Tongue (tissue), 2 donors: ENCODE measurements around the gene DNTTIP2. TPM values are rescaled to one million over a fixed set of nuclear protein-coding genes. Genes with fewer than 3 reads are reported as not detected.
"Not testable (repeated sequence)": the region's sequence is repeated elsewhere in the genome, so short reads cannot be mapped to it uniquely, and the experiment has no call there.

Source experiments
- DNase-seq: peaks from one replicate; pipeline ENCODE4 v3.0.0-alpha.2; 2015
- total RNA-seq: library from RNA; depleted of rRNA; stranded (reverse); fragments of >200 nt; gene quantifications from one replicate; pipeline ENCODE4 v1.2.3, GENCODE V29; 2014

Gene DNTTIP2
- total RNA-seq, 1 donor from 2014 or later: 36.1 TPM

- no peak for DNase-seq
Observed at GRCh38 chr1:93840956-93841482, 38.0 kb downstream of the DNTTIP2 start.

DNA sequence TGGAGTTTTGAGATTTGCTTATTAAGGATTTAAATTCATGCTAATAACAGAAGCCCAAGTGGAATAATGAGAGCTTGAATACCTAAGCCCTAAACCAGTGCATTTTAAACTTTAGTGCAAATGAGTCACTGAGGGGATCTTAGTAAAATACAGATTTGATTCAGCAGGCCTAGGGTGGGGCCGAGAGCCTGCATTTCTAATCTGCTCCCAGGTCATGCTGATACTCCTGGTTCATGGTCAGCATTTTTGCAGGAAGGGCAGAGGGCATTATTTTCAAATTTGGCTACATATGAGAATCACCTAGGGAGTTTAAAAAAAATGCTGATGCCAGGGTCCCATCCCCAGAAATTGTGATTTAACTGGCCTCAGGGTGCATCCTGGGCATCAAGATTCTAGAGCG lies 39.3 kb downstream of the DNTTIP2 start:
- no peak for DNase-seq

DNA sequence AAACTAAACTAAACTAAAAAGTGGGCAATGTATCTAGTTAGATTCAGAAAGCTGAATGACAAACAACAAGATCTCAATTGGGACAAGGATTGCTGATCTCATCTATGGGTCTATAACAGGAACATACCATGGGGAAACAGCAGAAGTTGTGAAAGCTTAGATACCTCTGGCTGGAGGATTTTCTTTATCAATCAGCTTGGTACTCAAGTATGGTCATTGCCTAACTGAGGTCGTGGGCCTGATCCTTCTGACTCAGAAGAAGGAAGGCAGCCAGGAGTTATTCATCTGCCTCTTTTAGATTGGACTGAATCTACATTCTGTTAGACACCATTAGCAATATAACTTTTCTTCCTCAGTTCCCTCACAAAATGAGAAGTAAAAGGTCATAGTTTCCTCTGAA lies 39.7 kb downstream of the DNTTIP2 start:
- DNase-seq: no peak

- no peak for DNase-seq
Observed at GRCh38 chr1:93837961-93838360, 41.0 kb downstream of the DNTTIP2 start.

DNA sequence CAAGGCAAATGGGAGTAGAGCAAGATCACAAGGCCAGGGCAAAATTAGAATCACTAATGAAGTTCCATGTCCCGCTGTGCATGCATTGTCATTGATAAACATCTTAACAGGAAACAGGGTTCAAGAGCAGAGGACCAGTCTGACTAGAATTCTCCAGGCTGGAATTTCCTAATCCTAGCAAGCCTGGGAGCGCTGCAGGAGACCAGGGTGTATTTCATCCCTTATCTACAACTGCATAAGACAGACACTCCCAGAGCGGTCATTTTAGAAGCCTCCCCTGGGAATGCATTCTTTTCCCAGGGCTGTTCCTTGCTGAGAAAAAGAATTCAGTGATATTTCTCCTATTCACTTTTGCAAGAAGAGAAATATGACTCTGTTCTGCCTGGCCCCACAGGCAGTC lies 45.7 kb downstream of the DNTTIP2 start:
- DNase-seq: not testable (repeated sequence)

DNA sequence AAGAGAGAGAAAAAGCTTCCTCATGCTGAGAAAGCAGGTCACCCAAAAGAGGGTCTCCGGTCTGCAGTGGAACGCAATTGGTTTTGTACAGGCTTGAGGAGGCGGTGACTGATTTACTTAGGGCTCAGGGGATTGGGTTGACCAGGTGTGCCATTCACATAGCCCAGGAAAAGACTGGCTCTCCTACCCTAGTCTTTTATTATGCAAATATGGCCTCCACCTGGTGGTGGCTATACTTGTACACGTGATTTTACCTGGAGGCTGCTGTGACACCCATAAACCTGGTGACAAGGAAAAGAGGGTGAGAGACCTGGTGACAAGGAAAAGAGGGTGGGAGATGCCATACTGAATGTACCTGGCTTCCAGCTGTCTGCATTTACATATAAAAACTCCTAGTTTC lies 49.9 kb downstream of the DNTTIP2 start:
- DNase-seq: no peak

DNA sequence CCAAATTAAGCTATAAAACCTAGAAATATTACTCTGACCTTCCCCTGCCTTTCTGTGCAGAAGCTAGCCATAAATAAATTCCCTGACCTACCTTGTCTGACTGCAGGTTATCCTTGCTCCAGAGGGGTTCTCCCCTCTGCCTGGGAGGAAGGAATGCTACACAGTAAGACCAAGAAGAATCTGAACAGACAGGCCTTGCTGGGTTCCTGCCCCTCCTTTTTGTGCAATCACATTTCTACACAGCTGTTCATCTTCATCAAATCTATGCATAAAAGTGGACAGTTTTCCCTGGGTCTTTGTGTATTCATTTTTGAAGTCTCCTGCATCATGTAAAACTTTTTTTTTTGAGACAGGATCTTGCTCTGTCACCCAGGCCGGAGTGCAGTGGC lies 50.6 kb downstream of the DNTTIP2 start:
- no peak for DNase-seq

GRCh38 chr1:93827633-93828366 lies 51.2 kb downstream of the DNTTIP2 start:
- no peak for DNase-seq

DNA sequence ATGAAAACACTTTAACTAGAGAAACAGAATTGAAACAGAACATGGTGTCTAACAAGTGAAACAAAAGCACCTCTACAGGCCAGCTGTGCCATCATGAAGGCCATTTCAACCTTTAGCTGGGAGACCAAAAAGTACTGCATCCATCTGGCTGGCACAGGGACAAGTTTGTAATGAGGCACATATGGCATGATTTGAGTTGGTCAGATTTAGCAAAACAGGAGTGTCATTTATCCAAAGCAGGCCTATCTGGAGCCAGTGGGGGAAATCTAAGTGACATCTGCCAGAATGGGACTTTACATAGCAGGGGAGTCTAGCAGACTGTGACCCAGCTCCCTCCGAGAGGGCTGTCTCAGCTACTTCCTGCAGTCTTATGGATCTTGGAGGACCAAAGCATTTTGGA lies 51.9 kb downstream of the DNTTIP2 start:
- DNase-seq: peak; percentile 46

DNA sequence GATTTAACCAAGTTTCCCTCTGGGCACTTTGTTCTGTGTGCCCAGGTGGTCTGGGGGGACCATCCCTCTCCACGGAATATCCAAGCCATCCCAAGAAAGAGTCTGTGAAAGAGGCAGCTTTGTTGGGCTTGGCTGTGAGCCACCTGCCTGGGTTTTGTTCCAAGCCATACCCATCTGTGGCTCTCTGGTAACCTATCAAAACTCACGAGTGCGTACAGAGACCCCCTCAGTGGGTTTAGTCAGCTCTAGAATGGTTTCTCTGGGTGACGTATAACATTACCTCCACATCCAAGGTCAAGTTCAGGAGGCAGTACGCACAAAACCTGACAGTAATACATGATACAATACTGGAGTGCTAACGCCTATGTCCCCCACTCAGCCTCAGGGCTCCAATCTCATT lies 54.2 kb downstream of the DNTTIP2 start:
- DNase-seq: no peak

- no peak for DNase-seq
Observed at GRCh38 chr1:93822730-93823425, 56.1 kb downstream of the DNTTIP2 start.

- DNase-seq: no peak
Observed at GRCh38 chr1:93821423-93822144, 57.4 kb downstream of the DNTTIP2 start.

DNA sequence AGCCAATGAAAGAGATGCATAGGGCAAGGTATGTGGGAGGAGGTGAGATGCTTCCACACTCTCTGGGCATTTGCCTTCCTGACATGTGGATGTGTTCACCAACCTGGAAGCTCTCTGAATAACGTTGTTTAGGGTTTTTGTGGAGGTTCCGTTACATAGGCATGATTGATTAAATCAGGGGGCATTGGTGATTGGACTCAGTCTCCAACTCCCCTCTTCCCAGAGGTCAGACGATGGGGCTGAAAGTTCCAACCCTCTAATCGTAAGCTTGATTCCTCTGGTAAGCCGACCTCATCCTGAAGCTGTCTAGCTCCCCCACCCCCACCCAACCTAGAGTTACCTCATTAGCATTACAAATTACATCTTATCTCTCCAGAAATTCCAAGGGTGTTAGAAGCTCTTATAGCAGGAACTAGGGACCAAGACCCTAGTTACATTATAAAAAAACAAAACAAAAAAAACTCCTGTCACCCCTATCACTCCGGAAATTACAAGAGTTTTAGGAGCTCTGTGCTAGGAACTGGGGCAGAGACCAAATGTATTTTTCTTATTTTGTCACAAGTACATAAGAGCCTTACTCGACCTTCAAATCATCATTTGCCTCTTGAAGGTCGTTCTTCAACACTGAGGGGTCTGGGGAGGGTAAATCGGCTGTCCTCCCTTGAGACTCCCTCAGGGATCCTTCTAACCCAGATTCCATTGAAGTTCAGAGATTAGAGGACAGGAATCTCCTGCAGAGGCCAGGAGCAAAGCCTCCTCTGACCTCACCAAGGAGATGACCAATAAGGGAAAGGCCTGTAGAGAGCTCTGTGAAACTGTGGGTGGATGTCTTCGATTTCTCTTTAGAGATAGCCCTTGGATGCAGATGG lies 58.2 kb downstream of the DNTTIP2 start:
- DNase-seq: no peak

- DNase-seq: no peak
Observed at GRCh38 chr1:93818570-93818959, 60.4 kb downstream of the DNTTIP2 start.

GRCh38 chr1:93817819-93818569 lies 61.0 kb downstream of the DNTTIP2 start:
- no peak for DNase-seq

- peak; percentile 57 for DNase-seq
Observed at GRCh38 chr1:93816970-93817678, 61.9 kb downstream of the DNTTIP2 start.
